Ecto neural progenitor cell (in vitro differentiated cells): ENCODE data around the gene PARVA.
A peak's percentile ranks its signal among the peaks of the same experiment; 100 is the strongest.

Source experiments
- DNase-seq: peaks from one replicate; pipeline ENCODE4 v3.0.0-alpha.2; 2018; ENCODE audit warnings: low spot score

Gene PARVA

DNA sequence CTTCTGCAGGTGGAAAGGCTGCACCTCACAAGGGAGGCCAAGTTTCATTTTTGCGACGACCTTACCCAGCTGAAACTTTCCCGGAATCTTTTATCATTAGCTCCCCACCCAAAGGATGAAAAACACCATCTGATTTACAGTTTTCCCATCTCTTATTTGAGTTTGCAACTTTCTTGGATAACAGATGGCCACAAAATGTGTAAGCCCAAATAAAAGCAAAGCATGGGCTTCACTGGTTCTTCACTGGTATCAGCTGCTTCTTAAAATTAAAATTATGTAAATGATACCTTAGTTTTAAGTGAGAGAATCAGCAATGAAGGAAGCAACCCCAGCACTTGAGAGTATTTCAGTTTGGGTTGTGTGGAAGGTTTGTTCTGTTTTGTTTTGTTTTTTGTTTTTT is 55.8 kb downstream of the PARVA start:
- no peak for DNase-seq

DNA sequence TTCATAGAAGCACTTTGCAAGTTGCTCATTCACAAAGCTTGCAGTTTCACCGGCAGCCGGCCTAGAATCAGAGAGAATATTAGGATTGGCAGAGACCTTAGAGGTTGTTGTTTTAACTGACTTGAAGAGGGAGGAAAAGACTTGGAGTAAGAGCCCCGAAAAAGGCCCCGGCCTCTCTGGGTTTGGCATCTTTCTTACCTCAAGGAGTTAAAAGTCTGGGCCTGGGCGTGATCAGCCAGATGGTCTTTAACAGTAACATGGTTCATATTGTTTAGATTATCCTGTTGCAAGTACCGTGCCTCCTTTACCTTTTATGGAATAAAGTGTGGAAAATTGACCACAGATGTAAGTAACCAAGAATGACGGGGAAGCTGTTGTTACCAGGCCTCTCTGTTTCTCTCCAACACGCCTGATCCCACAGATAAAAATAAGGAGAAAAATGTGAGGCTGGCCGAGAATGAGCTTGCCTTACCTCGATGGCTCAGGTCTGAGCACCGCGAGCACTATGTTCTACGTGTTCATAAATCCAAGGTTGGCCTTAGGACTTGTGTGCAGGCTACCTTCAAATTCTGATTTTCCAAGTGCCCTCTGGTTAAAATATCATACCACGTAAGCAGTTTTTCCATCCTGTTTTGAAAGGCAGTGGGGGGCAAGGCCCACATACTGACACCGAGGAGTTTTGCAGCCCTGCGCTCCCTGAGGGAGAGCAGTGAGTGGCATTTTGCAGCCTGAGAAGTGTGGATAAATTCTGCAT is 56.4 kb downstream of the PARVA start:
- no peak for DNase-seq

DNA sequence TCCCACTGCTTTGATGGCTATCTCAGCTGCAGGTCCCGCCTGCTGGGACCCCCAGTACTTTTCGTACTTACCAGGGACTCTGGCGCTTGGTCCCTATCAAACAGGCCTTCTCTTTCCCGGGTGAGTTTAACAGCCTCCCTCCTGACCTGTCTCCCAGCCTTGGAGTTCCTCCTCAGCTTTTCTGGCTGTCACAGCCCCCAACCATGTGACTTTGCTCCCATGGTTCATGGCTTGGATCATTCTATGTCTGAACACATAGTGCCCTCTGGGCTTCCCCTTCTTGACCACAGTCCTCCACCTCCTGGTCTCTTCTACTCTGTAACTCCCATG is 56.9 kb downstream of the PARVA start:
- no peak for DNase-seq

DNA sequence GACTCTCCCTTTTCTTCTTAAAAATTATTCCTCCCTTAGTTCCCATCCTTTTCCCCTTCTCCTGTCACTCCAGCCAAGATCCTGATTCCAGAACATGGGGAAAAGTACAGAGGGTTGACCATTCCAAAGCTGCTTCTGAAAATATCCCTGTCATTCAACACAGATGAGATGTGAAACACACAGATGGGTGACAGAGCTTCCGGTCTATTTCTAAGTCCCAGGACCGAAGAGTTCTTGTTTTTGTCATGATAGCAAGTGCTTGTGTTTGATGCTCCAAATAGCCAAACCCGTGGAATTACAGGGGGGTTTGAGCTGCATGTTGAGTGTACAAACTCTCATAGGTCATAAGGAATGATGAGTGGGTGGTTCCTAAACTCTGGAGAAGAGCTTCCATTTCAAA is 57.9 kb downstream of the PARVA start:
- no peak for DNase-seq

DNA sequence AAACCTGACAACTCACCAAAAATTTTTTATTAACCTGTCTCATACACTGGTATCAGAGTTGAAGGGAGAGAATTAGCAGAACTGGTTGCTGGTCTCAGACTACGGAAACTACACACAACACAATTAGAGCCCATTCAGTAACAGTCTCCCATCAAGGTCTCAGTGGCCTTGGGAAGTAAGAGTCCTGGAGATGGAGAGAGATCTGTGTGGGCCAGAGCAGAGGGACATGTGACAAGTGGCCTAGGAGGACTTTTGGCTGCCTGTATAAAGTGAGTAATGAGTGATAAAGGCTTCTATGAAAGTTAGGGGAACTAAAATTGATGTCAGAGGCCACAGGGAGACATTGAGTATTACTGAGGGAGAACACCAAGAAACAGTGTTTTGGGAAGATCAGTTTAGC is 58.9 kb downstream of the PARVA start:
- no peak for DNase-seq

DNA sequence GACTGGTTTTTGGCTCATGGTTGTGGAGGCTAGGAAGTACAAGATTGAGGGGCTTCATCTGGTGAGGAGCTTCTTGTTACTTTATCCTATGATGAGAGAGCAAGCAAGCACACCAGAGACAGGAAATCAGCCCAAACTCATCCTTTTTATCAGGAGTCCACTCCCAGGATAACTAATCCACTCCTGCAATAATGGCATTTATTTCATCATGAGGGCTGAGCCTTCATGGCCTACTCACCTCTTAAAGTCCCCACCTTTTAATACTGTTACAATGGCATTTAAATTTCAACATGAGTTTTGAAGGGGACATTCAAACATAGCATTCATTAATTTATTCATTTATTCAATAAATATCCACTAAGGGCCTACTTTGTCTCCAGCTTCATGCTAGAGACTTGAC is 60.9 kb downstream of the PARVA start:
- no peak for DNase-seq

DNA sequence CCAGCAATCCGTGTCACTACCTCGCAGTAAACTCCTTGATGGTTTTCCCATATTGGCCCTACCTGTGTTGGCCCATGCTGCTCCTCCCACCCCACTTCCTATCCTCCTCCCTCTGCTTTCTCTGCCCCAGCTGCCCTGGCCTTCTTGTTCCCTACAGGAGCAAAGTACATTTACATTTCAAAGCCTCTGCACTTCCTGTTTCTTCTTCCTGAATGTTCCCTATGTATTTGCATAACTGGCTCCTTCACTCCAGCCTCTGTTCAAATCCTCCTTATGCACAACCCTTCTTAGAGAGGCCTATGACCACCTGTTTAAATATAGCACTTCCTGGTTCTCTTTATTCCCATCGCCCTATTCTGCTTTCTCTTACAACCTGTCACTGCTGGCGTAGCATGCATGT is 62.2 kb downstream of the PARVA start:
- no peak for DNase-seq

DNA sequence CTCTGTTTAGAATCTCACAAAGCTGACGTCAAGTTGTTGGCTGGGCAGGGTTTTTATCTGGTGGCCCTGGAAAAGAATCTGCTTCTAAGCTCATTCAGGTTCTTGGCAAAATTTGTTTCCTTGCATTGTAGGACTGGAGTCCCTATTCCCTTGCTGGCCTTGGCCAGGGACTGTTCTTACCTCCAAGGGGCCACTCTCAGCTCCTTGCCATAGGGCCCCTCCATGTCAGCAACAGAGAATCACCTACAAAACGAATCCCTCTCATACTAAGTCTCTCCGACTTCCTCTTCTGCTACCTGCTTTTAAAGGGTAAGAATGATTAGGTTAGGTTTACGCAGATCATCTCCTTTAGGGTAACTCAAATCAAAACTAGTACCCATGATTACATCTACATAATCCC is 63.2 kb downstream of the PARVA start:
- DNase-seq, result no peak

DNA sequence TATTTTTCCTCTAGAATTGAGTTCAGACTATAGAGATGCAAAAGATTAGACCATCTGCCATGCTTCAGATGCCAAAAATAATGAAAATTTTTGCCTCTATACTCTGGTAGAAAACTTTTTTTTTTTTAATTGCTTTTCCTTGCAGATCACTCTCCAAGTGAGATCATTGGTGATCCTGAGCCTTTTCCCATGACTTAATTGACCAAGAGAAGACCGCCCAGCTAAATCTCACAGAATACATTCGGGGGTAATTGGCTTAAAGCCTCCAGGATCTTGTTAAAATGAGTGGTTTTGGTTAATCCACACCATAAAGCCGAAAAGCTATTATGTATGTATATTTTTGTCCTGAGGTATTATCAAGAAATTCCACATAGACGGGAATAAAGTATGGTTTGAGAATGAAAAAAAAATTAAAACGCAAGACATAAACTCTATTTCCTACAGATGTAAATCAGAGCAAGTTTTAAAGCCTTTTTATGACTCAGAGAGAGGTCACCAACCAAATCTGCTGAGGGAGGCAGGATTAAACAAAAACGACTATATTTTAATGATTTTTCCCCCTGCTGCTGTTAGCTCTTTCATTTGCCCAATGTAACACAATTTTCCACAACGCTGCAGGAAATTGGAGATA is 64.0 kb downstream of the PARVA start:
- DNase-seq, result no peak

DNA sequence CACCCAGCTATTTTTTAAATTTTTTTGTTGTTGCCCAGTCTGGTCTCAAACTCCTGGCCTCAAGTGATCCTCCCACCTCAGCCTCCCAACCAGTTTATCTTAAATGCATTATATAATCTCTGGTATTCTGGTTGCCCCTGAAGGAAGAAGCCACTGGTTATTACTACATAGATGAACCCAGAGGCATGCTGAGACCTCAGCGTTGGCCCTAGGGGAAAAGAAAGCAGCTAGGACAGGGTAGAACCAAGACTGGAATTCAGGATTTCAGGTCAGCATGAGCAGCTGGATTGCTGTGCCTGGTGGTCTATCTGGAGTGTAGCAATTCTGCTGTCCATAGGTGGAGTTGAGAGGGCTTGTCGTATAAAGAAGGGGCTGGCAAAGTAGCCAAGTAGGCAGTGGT is 67.2 kb downstream of the PARVA start:
- no peak for DNase-seq

DNA sequence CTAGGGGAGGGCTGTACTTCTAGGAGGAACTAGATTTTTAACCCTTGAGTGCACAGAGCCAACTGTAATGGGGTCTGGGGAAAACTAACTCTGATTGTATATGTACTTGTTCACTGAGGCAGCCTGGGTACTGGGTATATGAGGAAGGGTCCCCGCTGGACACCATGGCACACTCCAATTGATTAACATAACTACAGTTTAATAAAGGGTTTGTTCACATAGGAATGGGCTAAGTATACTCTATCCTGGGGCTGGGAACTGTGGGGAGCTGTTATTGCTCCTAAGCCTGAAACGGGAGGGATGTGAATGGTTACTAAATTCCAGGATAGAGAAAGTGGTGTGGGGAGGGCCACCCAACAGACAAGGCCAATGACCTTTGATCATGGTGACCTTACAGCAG is 67.6 kb downstream of the PARVA start:
- DNase-seq, result no peak

DNA sequence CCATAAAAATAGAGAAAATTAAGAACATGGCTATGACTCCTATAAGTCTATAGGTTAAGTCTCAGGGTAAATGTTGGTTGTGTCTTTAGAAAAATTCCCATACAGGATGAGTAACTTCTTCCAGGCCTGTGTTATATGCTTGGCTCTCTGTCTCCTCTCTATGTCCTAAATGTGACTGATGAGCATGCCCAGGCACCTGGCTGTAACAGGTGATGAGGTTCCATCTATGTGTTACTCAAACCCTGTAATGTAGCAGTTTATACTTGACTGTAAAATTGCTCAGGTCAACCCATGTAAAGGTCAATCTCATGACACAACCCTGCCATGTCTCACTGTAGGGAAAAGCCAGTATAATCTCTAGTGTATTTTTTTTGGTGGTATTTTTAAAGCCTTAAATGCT is 69.5 kb downstream of the PARVA start:
- no peak for DNase-seq

DNA sequence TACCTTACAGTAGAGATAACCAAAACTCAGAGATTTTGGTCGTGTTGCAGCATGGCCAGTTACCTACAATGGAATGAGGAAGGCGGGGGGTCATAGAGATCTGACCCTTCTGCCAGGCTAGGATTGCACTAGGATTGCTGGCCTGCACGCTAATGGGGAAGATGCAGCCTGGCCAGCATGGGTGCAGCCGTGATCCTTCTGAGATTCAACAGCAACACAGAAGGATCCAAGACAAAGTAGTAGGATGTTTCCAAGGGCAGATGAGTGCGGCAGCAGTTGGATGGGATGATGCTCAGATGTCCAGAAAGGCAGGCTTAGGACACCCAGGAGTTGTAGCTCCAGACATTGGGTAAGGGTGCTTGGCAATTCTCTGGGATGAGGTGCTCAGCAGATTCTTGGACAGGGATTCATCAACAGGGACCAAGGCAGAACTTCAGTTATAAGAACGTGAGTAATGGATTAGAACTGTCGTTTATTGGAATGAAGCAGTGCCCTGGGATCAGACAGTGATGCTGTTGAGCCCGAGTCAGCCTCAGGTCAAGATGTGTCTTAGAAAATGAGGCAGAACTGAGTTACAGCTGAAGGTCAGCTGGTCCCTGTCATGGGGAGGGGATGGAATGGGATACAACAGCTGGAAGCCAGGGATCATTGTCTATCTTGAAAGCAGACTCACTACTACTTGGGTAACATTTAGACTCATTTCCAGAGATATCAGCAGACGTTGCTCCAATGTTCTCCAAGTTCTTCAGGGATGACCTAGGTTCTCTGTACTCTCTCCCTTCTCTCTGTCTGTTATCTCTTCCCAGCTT is 71.0 kb downstream of the PARVA start:
- no peak for DNase-seq

DNA sequence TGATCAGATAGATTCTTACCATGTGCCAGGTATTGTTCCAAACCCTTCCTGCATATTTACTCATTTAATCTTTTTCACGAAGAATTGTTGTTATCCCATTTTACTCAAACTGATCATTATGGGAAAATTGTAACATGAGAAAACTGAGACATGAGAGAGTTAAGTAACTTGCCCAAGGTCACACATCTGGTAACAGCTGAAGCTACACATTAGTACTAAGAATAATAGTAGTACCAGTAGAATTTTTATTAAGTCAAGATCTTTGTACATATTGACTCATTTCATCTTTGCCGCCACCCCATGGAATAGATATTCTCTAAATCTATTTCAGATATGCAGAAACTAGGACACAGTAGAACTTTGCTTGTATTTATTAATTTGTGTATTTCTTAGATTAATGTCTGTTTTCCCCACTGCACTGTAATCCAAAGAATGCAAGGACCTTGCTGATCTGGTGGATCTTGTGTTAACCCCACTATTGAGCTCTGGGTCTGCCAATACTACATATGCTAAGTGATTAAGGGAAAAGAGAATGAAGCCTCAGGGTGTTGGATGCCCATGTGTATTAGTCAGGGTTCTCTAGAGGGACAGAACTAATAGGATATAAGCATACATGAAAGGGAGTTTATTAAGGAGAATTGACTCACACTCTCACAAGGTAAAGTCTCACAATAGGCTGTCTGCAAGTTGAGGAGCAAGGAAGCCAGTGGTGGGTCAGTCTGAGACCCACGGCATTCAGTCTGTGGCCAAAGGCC is 72.8 kb downstream of the PARVA start:
- DNase-seq, result peak; percentile 17

DNA sequence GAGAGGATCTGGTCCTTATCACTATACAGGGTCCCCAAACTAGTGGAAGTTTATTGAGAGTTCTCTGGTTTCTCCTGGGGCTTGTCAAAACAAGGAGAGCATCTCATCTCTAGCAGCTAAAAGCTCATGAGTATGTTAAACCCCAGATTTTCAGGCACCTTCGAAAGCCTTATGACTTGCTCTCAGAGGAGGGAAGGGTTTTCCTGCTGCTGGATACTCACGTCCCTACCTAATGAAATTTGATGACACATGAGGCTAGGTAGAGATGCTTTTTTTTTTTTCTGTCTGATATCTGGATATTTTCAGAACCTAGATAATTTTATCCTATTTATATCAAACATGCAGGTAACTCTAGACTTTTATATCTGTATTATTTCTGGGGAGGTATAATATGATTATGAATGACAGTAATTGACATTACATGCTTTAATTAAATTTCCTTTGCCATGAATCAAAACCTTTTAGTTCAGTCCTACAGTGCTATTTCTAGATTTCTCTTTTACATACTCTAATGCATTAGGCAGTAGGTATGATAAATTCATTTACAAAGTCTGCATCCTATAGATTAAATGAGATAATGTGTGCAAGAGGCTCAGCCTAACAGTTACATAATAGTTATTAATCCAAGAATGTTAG is 73.9 kb downstream of the PARVA start:
- DNase-seq, result no peak

DNA sequence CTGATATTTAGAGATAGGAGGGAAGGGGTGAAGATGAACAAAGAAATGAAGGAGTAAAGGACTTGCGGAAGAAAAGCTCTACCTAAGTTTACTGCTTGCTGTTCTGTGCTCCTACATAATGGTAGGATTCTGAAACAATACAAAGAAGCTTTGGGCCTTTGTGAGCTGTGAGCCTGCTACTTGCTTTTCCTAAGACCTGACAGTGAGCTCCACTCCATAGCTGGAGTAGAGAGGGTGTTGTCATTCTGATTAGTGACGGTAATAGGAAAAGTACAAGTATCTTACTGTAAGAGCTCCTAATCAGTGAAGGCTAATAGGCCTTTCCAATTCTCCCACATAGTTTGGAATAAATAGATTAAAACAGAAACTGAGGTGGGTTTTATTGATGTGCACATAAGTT is 75.9 kb downstream of the PARVA start:
- DNase-seq, result peak; percentile 27

DNA sequence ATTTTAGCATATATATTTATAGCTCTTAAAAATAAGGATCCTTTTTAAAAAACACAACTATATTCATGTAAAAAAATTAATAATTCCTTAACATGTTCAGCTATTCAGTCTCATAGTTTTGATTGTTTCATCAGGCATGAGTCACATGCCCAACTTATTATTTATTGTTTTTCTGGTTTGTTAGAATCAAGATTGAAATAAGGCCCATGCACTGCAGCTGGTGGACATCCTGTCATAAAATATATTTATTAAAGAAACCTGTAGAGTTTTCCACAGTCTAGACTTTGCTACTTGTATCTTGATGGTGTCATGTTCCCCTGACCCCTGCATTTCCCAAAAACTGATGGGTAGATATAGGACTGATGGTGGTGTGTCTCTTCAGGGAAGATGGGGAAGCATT is 77.4 kb downstream of the PARVA start:
- no peak for DNase-seq

DNA sequence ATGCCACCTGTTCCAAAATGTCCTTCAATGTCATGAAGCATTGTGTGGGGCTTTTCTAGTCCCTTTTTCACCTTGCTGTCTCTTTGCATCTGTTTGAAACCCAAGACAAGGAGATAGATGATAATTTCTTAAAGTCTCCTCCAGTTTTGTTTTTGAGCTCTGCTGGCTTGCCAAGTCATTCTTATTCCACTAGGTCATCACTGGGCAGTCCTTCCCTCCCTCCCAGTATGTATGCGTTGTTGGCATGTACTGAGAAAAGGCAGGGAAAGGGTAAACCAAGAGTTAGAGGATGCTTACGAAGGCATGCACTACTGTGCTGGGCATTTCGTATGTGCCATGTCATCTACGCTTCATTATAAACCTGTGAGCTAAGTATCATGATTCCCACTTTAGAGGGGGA is 78.6 kb downstream of the PARVA start:
- DNase-seq, result no peak

DNA sequence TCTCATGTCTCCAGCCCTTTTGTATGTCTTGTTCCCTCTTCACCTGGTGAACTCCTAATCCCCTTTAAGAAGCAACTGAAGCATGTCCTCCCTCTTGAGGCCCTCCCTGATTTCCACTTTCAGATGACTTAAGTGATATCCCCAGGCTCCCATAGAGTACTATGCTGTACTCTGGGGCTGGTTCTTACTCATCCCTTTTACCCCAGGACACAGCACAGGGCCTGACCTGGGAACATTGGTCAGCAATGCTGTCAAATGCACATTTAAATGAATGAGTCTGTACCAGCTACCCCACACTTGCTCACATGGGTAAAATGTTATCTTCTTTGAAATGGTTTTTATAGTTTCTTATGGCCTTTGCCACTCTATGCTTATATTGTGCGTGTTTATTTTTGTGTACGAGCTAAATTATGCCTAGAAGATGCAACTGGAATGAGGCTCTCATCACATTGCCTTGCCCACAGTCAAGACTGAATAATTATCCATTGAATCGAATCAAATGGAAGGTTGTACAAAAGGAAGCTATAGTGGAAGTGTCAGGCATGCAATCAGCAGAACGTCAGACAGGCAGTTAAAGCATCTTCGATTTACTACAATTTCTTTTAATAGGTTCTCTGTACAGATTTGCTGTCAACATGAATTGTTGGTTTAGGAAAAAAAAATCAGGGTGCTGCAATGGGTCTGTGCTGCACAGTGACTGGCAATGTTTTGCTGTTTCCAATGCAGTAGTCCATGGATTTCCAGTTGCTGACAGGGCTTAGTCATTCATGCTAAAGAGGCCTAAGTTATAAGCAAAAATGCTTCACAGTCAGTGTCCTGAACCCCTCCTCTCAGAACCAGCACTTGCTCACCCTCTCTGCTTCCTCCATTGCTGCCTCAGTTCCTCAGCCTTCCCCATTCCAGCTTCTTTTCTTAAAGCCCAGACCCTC is 79.5 kb downstream of the PARVA start:
- no peak for DNase-seq

DNA sequence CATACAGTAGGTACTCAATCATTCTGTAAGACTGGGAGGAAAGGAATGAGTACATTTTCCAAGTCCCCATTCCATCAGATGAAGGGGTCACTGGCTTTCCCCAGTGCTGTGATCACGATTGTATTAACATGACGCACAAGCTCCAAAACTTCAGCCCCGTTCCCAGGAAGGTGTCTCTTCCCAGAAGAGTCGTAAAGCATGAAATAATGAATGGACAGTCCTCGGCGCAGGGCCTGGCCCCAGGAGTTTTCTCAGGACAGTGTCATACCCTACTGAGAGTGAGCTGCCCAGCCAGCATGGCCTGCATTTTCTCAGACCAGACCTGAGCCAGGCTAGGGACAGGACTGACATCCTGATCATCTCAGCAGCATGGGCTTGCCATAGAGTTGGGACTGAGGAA is 80.7 kb downstream of the PARVA start:
- DNase-seq, result no peak

DNA sequence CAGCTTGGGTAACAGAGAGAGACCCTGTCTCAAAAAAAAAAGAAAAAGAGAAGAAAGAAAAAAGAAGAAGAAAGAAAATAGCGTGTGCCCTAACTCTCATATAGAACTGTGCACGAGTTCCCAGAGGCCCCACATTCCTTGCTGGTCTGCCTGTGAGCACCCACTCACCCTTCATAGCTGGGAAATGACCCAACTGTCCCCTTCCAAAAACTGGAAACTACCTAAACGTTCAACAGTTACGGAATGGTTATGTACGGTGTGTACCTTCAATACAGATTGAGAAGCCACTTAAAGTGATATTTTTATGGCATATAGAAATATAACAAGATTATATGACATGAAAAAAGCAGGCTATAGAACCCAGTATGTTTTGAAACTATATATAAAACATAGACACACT is 82.0 kb downstream of the PARVA start:
- DNase-seq, result no peak
